ENCODE results near the gene ZSCAN9.

The ZSCAN9 gene

GRCh38 chr6:28225056-28225834, at the start of gene ZSCAN9:
TSS of gene ZSCAN9 (plus strand) at chr6:28225275. CDS start at chr6:28227085, 1,810 bp downstream.
- peak; percentile 27 to 31 for DNase-seq

- no peak for DNase-seq
Measured at GRCh38 chr6:28176373-28176772, 48.7 kb upstream of the ZSCAN9 start.

GRCh38 chr6:28182255-28182654, 42.8 kb upstream of the ZSCAN9 start:
- DNase-seq = no peak

GRCh38 chr6:28188111-28188979, 36.7 kb upstream of the ZSCAN9 start:
- DNase-seq = no peak

GRCh38 chr6:28200020-28200419, 25.1 kb upstream of the ZSCAN9 start:
- no peak for DNase-seq

- no peak for DNase-seq
Measured at GRCh38 chr6:28203201-28203600, 21.9 kb upstream of the ZSCAN9 start.

- DNase-seq = no peak
Measured at GRCh38 chr6:28205879-28206278, 19.2 kb upstream of the ZSCAN9 start.

GRCh38 chr6:28206527-28206926, 18.5 kb upstream of the ZSCAN9 start:
- DNase-seq = no peak

- DNase-seq = no peak
Measured at GRCh38 chr6:28206928-28207509, 18.1 kb upstream of the ZSCAN9 start.

- DNase-seq = no peak
Measured at GRCh38 chr6:28207510-28208110, 17.5 kb upstream of the ZSCAN9 start.

- no peak for DNase-seq
Measured at GRCh38 chr6:28208111-28208659, 16.9 kb upstream of the ZSCAN9 start.

- DNase-seq = no peak
Measured at GRCh38 chr6:28209753-28210535, 15.1 kb upstream of the ZSCAN9 start.

GRCh38 chr6:28211840-28212509, 13.1 kb upstream of the ZSCAN9 start:
- DNase-seq = no peak

- DNase-seq = peak; percentile 70 to 75
Measured at GRCh38 chr6:28212510-28213212, 12.4 kb upstream of the ZSCAN9 start.

- DNase-seq = no peak
Measured at GRCh38 chr6:28213213-28213523, 11.9 kb upstream of the ZSCAN9 start.

GRCh38 chr6:28215425-28215824, 9.7 kb upstream of the ZSCAN9 start:
- no peak for DNase-seq

- no peak for DNase-seq
Measured at GRCh38 chr6:28217890-28218289, 7.2 kb upstream of the ZSCAN9 start.

GRCh38 chr6:28218312-28219248, 6.5 kb upstream of the ZSCAN9 start:
- DNase-seq = no peak

GRCh38 chr6:28220257-28221133, 4.6 kb upstream of the ZSCAN9 start:
- no peak for DNase-seq

Data from stimulated activated CD4-positive, alpha-beta T cell treated with anti-CD3 and anti-CD28 coated beads, Interleukin-2, amount 100 ng/mL, for 48 hours (primary cell).